Measurements from ENCODE around the gene TUBG2.
"Not testable (repeated sequence)": the region's sequence is repeated elsewhere in the genome, so short reads cannot be mapped to it uniquely, and the experiment has no call there.

TUBG2 gene

GRCh38 chr17:42659079-42659931 is at the start of gene TUBG2:
Gene TUBG2, plus strand, starts transcription at chr17:42659284. Its CDS starts 220 bp downstream, at chr17:42659504.
- peak in 55 of 56 donors; percentile 30 to 93 (median 81) for DNase-seq

GRCh38 chr17:42609814-42610801 is 49.0 kb upstream of the TUBG2 start:
- DNase-seq: peak in 12 of 56 donors; percentile 16 to 69 (median 42)

GRCh38 chr17:42612013-42612412 is 47.1 kb upstream of the TUBG2 start:
- no peak for DNase-seq

GRCh38 chr17:42613699-42614295 is 45.3 kb upstream of the TUBG2 start:
- no peak for DNase-seq

GRCh38 chr17:42617956-42618431 is 41.1 kb upstream of the TUBG2 start:
- no peak for DNase-seq

GRCh38 chr17:42618442-42619150 is 40.5 kb upstream of the TUBG2 start:
- DNase-seq: peak in 7 of 56 donors; percentile 1 to 12 (median 4)

- DNase-seq: not testable (repeated sequence)
Observed at GRCh38 chr17:42621987-42622386, 37.1 kb upstream of the TUBG2 start.

GRCh38 chr17:42623271-42623670 is 35.8 kb upstream of the TUBG2 start:
- no peak for DNase-seq

- DNase-seq: no peak
Observed at GRCh38 chr17:42623732-42624596, 35.1 kb upstream of the TUBG2 start.

- DNase-seq: not testable (repeated sequence)
Observed at GRCh38 chr17:42627032-42627764, 31.9 kb upstream of the TUBG2 start.

- no peak for DNase-seq
Observed at GRCh38 chr17:42629411-42630009, 29.6 kb upstream of the TUBG2 start.

- no peak for DNase-seq
Observed at GRCh38 chr17:42632949-42633444, 26.1 kb upstream of the TUBG2 start.

- no peak for DNase-seq
Observed at GRCh38 chr17:42639525-42640113, 19.5 kb upstream of the TUBG2 start.

- DNase-seq: no peak
Observed at GRCh38 chr17:42640121-42640520, 19.0 kb upstream of the TUBG2 start.

- DNase-seq: no peak
Observed at GRCh38 chr17:42642336-42642735, 16.7 kb upstream of the TUBG2 start.

- no peak for DNase-seq
Observed at GRCh38 chr17:42647778-42648177, 11.3 kb upstream of the TUBG2 start.

- DNase-seq: no peak
Observed at GRCh38 chr17:42651392-42651791, 7.7 kb upstream of the TUBG2 start.
